ENCODE data around the gene EPB42.
"Not testable (repeated sequence)": the region's sequence is repeated elsewhere in the genome, so short reads cannot be mapped to it uniquely, and the experiment has no call there.

EPB42 gene

DNA sequence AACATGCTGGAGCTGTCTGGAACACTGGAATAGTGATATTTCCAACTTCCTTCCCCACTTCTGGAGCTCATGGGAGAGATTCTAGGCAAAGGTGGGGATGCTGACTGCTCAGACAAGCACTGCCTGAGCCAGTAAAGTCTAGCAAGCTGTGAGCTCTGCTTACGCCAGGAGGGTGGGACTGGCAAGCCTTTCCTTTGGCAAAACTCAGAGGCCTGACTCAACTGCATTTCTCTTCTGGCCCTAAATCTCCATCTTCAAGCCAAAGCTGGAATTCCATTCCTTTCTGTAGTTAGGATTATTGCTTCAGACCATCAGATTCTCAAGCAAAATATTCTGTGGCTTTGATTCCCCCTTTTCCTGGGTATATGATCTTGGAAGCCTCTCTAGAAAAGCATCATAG is 20.3 kb upstream of the EPB42 start:
- no peak for DNase-seq (ENCODE audit: low read depth)

DNA sequence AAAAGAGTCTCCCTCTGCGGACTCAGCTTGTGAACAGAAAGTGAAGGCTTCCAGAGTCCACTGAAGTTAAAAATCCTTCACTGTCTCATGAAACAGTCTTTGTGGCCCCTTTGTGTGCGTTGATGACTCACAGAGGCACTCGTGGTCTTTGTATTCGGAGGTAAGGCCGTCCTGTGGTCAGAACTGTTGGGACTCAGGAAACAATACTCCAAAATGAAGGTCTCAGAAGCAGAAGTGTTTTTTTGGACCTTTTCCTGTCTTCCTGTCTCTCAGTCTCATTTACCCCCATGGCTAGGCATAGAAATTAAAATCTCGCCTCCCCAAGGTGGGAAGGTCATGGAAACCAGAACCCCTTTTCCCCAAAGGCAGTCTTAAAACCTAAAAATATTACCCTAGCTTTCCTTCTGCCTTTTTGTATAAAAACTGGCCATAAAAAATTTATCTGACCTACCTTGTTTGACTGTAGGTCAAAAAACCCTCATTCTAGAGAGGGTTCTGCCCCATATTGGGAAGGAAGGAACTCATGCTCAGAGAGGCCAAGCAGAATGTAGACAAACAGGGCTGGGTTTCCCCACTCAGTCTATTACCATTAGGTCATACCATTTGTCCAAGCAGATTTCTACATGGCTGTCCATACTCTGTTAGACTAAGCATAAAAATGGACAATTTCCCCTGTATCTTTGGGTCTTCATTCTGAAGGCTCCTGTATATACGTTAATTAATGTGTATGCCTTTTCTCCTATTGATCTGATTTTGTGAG is 19.1 kb upstream of the EPB42 start:
- DNase-seq (ENCODE audit: low read depth), result no peak

GRCh38 chr15:43238671-43239131 is 17.9 kb upstream of the EPB42 start:
- DNase-seq (ENCODE audit: low read depth), result no peak

- DNase-seq (ENCODE audit: low read depth), result no peak
Measured at GRCh38 chr15:43237842-43238470, 17.1 kb upstream of the EPB42 start.

GRCh38 chr15:43235536-43235935 is 14.7 kb upstream of the EPB42 start:
- no peak for DNase-seq (ENCODE audit: low read depth)

DNA sequence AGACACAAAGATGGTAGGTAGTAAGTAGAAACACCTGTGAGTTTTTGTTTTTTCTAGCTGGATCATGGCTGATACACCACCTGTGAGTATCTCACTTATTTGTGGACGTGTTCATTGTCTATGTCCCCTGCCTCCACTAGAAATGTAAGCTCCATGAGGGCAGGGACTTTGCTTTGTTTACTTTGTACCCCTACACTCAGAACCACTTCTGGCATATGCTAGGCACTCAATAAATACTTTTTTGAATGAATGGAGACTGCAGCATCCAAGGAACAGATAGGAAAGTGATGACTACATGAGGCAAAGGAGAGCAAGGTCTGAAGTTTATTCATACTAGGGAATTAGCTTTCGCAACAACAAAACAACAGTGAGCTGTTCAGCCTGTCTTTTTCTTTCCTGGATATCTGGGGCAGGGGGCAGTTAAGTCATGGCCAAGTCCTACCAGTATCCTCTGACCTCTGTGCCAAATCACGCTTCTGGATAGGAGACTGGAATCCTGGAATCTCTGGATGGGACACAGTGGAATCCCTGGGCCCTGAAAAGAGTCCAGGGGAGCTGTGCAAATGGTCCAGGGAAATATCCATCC is 11.6 kb upstream of the EPB42 start:
- peak; percentile 32 for DNase-seq (ENCODE audit: low read depth)

DNA sequence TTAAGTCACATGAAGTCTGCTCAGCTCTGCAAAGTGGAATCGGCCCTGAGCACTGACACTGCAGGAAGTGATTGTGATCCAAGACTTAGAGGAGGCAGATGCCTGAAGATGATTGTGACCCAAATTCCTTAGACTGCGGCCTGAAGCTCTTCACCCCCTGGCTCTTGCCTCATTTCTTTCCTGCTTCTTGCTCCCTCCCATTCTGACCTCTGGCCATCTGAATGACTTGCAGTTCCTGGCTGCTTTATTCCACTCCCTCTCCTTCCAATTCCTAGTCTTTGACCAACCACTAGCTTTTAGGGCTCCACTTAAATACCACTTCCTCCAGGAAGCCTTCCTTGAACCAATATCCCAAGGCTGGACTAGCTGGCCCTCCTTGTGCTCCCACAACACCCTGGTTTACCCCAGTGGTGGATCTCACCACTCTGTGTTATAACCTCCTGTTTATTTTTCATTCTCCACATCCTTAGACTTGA is 9.9 kb upstream of the EPB42 start:
- peak; percentile 20 for DNase-seq (ENCODE audit: low read depth)

GRCh38 chr15:43229977-43230376 is 9.2 kb upstream of the EPB42 start:
- no peak for DNase-seq (ENCODE audit: low read depth)

- DNase-seq (ENCODE audit: low read depth), result no peak
Measured at GRCh38 chr15:43226436-43227305, 5.9 kb upstream of the EPB42 start.

GRCh38 chr15:43225950-43226255 is 5.1 kb upstream of the EPB42 start:
- DNase-seq (ENCODE audit: low read depth), result not testable (repeated sequence)

GRCh38 chr15:43225201-43225949 is 4.6 kb upstream of the EPB42 start:
- DNase-seq (ENCODE audit: low read depth), result peak; percentile 57

DNA sequence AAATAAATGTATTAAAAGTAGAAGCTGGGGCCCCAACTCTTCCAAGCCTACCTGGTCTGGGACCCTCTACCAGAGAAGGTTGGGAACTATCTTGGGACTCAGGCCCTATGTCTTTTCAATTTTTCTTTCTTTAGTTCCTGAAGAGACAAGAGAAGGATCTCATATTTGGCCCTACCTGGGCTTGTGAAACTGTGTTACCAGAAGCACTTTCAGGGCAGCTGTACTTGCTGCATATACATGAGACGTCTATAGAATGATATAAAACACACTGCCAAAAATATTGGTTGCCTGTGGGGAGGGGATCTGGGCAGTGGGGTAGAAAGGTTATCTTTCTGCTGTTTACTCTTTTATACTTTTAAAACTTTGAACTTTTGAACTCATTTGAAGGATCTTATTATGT is 604 bp upstream of the EPB42 start:
- no peak for DNase-seq (ENCODE audit: low read depth)

DNA sequence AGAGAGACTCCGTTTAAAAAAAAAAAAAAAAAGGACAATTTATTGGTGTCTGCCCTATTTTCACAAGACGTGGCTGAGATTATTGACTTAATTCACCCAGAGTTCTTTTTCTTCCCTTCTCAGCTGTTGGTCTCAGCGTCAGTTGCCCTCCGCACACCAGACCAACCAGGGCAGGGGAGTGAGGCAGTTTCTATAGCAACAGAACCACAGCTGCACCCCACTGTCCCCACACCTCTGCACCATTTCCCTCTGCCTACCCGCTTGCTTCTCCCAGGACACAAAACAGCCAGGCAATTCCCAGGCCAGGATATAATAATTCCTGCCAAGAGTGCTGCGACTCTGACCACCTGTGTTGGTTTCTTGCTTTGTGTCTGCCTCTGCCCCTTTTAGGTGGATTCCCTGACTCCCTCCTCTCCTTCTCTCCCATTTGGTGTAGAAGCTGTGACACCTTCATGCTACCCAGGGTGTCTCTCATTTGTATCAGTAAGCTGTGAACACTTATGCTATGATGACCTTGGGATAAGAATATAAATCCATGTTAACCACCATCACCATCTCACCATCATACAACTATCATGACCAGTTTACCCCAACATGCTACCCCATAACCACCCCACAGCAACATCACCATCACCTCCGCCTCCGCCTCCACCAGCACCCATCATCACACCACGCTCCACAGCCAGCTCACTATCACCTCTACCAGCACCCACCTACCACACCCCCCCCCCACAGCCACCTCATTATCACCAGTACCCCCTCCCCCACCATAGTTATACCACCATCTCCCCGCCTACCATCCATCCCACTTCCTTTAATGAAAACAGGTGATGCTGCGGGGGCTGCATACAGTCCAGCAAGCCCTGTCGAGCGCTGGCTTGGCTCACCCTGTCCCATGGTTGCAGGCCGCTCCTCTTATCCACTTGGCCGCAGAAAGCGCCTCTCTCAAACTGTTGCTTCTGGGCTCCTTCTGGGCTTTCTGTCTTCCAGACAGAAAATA is 589 bp downstream of the EPB42 start:
- DNase-seq (ENCODE audit: low read depth), result no peak

GRCh38 chr15:43218908-43219706 is 1.7 kb downstream of the EPB42 start:
- peak; percentile 58 for DNase-seq (ENCODE audit: low read depth)

- peak; percentile 34 for DNase-seq (ENCODE audit: low read depth)
Measured at GRCh38 chr15:43215961-43216360, 4.9 kb downstream of the EPB42 start.

- DNase-seq (ENCODE audit: low read depth), result no peak
Measured at GRCh38 chr15:43214592-43215295, 6.1 kb downstream of the EPB42 start.

DNA sequence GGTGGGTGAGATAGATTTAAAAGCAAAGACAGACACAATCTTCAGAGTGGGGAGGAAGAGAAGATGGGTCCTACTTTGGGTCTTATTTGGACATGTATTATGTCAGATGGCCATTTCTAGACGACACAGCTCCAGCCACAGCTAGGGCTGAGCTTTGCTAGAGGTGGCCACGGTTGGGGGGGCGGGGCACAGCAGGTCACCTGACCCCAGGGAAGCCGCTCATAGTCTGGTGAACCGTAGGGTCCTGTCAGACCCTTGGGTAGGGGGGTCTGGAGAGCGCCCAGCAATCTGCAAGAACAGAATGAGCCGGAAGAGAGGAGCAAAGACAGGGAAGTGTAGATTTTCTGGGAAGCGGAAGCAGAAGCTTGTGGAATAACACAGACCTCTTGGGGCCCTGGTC is 6.6 kb downstream of the EPB42 start:
- no peak for DNase-seq (ENCODE audit: low read depth)

GRCh38 chr15:43213466-43213865 is 7.4 kb downstream of the EPB42 start:
- DNase-seq (ENCODE audit: low read depth), result no peak

- DNase-seq (ENCODE audit: low read depth), result no peak
Measured at GRCh38 chr15:43212951-43213350, 7.9 kb downstream of the EPB42 start.

Measured in amniotic epithelial cell (primary cell).